ENCODE measurements around the gene HLCS.

HLCS gene

DNA sequence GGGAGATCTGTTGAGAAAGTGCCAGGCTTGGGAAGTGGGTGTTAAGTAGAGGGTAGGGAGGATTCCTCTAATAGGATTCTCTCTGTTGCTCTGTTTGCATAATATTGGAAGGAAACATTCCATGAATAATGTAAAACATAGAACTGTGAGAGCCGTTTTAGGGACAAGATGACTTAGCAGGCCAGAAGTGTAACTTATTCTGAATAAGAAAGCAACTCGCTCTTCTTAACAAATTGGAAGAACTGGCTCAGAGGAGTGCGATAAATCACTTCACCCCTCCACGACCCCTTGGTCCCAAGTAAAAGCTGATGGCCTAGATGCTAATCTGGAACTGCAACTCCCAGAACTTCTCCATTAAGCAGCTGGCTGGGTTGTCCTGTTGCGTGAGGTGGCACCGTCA lies 248.5 kb downstream of the HLCS start:
- H3K4me3 ChIP-seq (ENCODE audit: control insufficient read depth, low read depth, low read length), result no peak overlapping the region
- TF ChIP-seq, protein P1, sequence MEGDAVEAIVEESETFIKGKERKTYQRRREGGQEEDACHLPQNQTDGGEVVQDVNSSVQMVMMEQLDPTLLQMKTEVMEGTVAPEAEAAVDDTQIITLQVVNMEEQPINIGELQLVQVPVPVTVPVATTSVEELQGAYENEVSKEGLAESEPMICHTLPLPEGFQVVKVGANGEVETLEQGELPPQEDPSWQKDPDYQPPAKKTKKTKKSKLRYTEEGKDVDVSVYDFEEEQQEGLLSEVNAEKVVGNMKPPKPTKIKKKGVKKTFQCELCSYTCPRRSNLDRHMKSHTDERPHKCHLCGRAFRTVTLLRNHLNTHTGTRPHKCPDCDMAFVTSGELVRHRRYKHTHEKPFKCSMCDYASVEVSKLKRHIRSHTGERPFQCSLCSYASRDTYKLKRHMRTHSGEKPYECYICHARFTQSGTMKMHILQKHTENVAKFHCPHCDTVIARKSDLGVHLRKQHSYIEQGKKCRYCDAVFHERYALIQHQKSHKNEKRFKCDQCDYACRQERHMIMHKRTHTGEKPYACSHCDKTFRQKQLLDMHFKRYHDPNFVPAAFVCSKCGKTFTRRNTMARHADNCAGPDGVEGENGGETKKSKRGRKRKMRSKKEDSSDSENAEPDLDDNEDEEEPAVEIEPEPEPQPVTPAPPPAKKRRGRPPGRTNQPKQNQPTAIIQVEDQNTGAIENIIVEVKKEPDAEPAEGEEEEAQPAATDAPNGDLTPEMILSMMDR (conservative IDR thresholded peaks at IDR 0.05; ENCODE audit: control insufficient read depth, insufficient read depth, low read depth, low read length), result no peak
- no peak for DNase-seq (ENCODE audit: low read depth)

DNA sequence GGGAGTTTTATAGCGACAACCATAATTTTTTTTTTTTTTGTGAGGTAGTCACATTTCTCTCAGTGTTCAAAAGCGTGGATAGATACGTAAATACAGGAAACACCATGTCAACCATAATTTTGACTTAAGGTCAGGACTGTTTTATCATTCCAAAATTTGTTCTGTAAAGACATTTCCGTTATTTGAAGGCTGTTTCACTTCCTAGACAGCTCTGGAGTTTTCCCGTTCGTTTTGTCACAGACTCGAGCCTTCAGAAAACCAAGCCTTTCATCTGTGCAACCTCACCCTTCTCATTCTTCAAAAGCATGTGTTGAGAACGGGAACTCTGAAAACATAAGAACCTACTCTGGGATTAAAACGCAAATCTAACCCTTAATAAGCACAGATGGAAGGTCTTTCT lies 249.6 kb downstream of the HLCS start:
- no peak overlapping the region for H3K4me3 ChIP-seq (ENCODE audit: control insufficient read depth, low read depth, low read length)
- no peak for DNase-seq (ENCODE audit: low read depth)
- TF ChIP-seq, protein P1 (conservative IDR thresholded peaks at IDR 0.05; ENCODE audit: control insufficient read depth, insufficient read depth, low read depth, low read length), result no peak

DNA sequence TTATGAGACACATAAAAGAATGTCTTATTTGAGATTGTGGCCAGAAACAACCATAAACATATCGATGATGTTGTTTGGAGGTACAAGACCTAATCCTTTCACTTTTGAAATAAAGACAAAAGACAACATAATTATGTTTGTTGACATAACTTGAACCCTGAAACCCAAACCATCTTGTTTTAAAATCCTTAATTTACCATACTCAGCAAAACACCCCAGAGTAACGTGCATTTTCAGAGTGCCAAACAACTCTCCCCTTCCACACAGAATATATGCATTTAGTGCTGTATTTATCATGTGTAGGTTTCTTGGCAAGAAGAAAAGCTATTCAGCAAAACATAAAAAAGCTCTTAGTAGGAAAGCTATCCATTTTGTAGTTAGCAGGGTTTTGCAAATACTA lies 250.1 kb downstream of the HLCS start:
- DNase-seq (ENCODE audit: low read depth), result no peak
- TF ChIP-seq, protein P1 (conservative IDR thresholded peaks at IDR 0.05; ENCODE audit: control insufficient read depth, insufficient read depth, low read depth, low read length), result no peak
- no peak overlapping the region for H3K4me3 ChIP-seq (ENCODE audit: control insufficient read depth, low read depth, low read length)

DNA sequence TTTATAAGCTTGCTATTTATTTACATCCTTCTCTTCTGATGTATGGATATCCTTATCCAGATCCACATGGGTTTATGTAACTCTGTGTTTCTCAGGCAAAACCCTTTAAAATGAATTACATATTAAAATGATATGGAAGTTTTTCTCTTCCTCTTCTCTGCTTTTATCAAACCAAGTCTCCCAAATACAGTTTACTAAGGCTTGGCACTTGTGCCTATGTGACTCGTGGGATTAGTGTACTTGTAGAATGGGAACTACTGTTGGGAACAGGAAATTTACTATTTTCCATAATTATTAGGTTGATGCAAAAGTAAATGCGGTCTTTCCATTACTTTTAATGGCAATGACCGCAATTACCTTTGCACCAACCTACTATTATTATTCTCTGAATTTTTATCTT lies 252.7 kb downstream of the HLCS start:
- TF ChIP-seq, protein P1 (conservative IDR thresholded peaks at IDR 0.05; ENCODE audit: control insufficient read depth, insufficient read depth, low read depth, low read length), result no peak
- H3K4me3 ChIP-seq (ENCODE audit: control insufficient read depth, low read depth, low read length), result no peak overlapping the region
- no peak for DNase-seq (ENCODE audit: low read depth)

DNA sequence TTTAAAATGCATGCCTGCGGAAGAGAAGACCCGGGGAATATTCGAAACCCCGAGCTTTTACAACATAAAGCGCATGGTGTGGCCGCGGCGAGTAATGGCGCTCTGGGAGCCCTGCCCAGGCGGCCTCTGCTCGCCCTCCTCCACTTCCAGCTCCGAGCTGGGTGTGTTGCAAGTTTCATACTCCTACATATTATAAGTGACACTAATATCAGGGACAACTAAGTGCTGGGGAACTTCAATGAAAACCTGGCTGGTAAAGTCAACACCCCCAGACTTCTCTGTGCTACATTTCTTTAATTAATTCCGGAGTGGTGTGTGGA lies 255.8 kb downstream of the HLCS start:
- DNase-seq (ENCODE audit: low read depth), result no peak
- H3K4me3 ChIP-seq (ENCODE audit: control insufficient read depth, low read depth, low read length), result no peak overlapping the region
- TF ChIP-seq, protein P1 (conservative IDR thresholded peaks at IDR 0.05; ENCODE audit: control insufficient read depth, insufficient read depth, low read depth, low read length), result no peak

DNA sequence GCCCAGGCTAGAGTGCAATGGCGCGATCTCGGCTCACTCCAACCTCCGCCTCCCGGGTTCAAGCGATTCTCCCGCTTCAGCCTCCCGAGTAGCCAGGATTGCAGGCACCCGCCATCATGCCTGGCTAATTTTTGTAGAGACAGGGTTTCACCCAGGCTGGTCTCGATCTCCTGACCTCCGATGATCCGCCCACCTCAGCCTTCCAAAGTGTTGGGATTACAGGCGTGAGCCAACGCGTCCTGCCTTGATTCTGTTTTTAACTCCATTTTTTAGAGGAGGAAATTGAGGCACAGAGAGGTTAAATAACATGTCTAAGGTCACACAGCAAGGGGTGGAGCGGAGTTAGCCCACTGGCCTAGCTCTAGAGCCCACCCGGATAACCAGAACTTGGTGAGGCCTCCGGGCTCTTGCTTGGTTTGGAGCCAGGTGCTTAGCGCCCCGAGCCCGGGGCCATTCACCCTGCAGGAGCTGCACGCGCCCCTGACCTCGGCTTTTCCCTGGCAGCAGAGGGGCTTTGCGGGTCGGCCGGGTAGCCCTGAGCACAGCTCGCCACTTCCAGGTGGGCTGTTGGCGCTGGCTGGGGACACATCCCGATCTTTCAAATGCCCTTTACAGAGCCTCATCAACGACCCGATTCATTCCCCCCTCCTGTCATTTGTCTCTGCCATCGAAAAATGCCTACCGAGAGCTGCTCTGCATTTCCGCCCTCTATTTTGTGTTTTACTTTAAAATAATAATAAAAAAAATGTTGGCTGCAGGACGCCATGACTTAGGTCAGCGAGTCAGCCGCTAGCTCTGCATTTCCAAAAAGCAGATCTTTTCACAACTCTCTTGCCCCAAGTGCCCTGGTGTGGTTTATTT lies 256.4 kb downstream of the HLCS start:
- no peak overlapping the region for H3K4me3 ChIP-seq (ENCODE audit: control insufficient read depth, low read depth, low read length)
- TF ChIP-seq, protein P1 (conservative IDR thresholded peaks at IDR 0.05; ENCODE audit: control insufficient read depth, insufficient read depth, low read depth, low read length), result no peak
- no peak for DNase-seq (ENCODE audit: low read depth)
